GM18858 (cell line): ENCODE results near the gene HOPX.
"Not testable (repeated sequence)": the region's sequence is repeated elsewhere in the genome, so short reads cannot be mapped to it uniquely, and the experiment has no call there.

Experiments used
- ATAC-seq: cut with Tn5 transposase; IDR thresholded peaks from one replicate; pipeline ENCODE4 v1.9.1; 2021; ENCODE audit not compliant: unreplicated experiment

HOPX gene

DNA sequence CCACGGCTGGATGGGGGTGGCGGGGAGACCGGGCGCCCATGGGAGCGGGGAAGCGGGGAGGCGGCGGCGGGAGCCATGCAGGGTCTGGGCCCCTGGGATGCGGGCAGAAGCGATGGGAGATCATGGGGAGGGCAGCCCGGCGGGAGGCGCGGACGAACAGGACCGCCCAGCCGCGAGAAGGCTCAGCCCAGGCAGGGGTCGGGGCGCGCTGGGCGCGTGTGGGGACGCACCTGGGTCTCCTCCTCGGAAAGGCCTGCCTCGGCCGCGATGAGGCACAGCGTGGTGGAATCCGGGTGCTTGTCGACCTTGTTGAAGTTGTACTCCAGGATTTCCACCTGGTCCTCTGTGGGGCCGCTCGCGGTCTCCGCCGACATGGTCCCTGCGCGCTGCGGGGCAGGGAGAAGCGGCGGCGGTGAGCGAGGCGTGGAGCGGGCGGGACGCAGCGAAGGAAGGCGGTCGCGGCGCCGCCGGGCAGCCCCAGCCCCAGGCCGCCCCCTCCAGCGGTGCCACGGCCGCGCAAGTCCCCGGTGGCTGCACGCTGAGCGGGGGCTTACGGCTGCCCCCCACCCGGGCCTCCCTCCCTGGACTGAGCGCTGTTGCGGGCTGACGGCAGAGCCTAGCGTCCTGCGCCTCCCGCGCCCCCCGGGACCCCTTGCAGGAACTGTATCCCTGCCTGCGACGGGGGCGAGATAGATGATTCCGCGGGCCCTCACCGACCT is 25.3 kb downstream of the HOPX start:
- ATAC-seq = no peak

- no peak for ATAC-seq
These were observed 25.9 kb downstream of the HOPX start for GRCh38 chr4:56655209-56655626.

GRCh38 chr4:56654238-56654632 is 26.9 kb downstream of the HOPX start:
- no peak for ATAC-seq

DNA sequence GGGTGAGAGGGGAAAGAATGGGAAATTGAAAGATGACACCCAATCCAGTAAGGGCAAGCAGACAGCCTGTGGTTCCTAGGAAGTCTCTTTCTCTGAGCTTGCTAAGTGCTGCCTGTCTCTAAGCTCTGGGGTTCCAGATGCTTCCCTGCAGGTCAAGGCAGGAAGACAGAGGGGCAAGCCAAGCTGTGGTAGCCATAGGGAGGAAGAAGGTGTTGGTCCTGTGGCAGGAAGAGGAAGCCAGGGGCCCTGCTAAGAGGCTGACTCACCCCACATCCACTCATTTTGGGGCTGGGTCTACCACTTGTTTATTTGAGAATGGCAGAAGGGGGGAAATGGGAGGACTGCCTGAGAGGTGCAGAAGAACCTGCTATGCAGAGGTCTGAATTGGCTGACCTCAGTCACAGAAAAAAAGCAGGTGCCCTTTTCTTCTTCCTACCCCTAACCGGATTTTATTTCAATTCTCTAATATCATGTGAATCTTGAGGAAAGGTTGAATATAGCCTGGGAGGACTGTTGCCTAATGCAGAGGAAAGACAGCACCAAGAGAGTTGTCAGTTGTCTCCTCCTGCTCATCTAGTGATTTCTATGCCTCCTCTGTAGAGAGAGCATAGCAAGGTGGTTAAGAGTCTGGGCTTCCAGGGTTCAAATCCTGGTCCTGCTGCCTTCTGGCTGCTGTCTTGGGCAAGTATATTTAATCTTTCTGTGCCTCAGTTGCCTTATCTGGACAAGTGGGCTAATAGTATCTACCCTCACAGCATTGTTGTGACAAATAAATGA is 27.4 kb downstream of the HOPX start:
- no peak for ATAC-seq

DNA sequence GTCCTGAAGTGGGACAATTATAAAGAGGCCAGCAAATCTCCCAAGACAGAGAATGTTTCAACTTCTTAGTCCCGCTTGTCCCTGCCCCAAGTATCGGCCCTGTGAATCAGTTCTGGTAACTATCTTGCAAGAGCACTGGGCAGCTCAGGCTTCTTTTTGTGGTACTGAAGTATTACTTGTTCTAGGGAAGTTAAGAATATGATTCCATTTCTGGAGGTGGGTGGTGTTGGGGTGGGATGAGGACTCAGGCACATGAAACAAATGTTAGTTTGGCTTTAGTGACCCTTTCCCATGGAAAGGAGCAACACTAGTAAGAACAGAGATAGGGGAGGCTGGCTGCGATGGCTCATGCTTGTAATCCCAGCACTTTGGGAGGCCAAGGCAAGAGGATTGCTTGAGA is 28.9 kb downstream of the HOPX start:
- no peak for ATAC-seq

GRCh38 chr4:56651056-56651350 is 30.1 kb downstream of the HOPX start:
- ATAC-seq = no peak

DNA sequence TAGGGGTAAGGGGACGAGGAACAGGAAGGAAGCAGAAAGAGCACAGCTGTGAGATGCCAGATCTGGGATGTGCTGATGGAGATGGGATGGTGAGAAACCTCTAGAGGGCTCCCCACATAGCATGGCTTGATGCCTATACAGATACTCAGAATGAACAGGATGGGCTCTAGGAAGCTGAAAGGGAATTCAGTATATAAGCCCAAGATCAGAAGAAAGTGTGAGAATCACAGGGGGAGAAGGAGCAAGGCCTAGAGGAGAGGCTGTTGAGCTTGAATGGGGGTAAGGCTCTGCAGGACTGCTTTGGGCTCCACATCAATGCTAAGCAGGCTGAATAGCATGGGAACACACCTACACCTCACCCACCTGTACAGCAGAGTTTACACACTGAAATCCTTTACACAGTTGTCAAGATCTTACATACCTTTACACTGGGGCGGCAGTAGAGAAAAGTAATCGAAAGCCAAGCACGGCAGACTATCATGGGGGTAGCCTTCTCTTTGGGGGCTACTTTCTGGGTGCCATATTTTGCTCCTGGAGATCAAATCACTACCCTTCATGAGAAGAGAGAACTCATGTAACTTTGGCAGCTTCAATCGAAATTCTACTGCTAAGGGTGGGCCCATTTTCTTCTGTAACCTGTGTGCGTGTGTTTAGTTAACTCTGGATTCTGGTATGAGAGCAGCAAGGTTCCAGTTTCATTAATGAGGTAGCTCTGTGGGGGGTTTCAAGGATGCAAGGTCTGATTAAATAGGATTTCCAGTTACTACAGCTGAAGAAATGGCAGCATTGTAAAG is 30.6 kb downstream of the HOPX start:
- no peak for ATAC-seq

DNA sequence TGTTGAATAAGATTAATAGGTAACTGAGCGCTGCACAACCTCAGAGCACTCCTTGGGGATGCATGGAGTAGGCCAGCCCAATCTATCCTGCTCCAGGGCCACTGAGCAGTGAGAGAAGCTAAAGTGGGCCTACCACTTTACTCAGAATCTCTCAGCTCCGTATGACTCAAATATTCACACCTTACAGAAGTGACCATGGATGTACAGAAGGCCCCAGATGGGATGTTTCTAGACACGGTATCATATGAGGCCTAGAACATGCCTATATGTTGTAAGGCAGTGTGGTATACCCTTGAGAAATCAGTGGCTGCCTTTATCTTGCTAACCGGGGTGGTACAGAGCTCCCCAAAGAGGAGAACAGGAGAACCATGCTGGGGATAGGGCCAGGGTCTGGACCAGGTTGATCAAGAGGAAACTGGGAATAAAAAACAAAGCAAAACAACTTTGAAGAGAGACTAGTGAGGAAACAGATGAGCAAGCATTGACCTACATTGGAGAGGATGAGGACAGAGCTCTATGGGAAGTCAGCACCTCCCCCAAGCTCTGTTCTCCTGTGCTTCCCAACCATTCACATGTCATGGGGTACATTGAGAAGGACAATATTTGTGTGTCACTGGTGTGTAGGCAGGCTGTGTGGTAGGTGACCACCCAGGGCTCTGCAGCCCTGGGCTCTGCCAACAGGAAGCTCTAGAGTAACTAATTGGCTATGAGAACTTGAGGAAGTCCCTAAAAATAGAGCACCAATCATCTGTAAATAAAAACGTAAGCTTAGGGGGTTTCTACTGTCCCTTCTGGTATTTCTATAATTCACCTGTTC is 31.4 kb downstream of the HOPX start:
- ATAC-seq = no peak

DNA sequence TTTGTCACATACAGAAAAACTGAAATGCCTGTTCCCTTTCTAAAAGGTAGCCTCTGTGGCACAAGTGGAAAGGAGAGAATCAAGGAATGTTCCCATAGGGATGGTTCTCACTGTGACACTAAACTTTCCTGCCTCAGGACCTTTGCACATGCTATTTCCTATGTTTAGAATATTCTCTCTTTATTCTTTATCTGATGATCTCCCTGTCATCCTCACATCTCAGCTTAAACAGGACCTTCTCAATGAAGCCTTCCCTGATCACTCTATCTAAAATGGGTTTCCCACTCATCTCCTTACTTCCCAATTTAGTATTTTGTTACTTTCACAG is 32.3 kb downstream of the HOPX start:
- no peak for ATAC-seq

- no peak for ATAC-seq
These were observed 32.9 kb downstream of the HOPX start for GRCh38 chr4:56648021-56648823.

DNA sequence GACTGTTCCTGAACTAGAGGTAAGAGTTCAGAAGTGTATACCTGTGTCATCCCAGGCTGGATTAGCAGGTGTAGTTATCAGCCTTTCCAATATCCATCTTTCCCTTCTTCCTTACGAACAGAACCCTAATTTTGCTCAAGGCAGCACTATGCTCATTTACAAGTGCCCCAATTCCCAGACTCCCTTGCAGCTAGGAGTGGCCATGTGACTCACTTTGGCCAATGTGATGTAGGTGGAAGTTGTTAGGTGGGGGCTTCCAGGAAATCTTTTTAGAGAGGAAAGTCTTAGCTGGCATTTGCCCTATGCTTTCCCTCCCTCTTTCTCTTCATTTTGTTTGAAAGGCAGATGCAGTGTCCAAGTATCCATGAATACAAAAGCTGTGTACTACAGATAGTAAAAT is 34.8 kb downstream of the HOPX start:
- no peak for ATAC-seq

- ATAC-seq = no peak
These were observed 37.5 kb downstream of the HOPX start for GRCh38 chr4:56643596-56643995.

GRCh38 chr4:56641494-56642051 is 39.5 kb downstream of the HOPX start:
- ATAC-seq = no peak

DNA sequence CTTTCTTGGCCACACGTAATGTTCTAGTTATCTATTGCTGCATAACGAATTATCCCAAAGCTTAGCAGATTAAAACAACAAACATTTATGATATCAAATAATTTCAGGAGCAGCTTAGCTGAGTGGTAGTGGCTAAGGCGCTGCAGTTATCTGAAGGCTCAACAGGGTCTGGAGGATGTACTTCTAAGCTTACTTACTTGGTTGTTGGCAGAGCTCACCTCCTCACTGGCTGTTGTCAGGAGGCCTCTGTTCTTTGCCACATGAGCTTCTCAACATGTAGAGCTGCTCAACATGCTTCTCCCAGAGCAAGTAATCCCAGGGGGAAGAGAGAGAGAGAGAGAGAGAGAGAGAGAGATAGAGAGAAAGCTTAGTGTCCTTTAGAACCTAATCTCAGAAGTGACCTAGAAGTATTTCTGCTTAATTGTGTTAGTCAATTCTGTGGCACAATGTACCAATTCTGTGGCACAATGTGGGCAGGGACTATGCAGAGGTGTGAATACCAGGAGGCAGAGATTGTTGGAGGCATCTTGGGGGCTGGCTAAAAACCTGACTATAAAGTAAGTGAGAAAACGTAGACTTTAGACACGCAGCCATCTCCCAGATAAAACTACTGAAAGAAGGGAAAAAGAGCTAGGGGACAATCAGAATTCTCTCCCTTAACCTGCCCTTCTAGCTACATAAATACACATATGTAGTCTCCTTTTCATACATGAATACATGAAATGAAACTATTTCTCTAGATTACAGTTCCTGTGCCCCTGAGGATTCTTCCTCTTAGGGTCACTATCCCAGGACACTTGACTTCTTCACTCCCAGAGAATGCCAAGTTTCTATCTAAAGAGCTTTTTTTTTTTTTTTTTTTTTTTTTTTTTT is 40.2 kb downstream of the HOPX start:
- no peak for ATAC-seq

DNA sequence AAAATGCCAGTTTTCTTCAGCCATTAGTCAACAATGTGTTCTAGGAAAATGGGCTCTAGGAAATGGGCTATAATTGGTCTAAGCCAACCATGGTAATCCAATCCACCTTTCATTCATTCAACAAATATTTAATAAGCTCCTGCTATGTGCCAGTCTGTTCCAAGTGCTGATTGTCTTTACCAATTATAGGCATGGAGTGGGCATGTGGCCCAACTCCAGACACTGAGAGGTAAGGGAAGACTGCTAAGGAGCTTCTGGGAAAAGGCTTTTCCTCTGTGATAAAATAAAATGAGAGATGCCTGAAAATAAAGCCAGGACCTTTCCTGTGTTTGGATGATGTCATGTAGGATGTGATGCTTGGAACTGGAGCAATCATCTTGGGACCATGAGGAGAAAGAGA is 43.3 kb downstream of the HOPX start:
- no peak for ATAC-seq

GRCh38 chr4:56637154-56637553 is 43.9 kb downstream of the HOPX start:
- ATAC-seq = no peak

GRCh38 chr4:56634954-56635353 is 46.1 kb downstream of the HOPX start:
- ATAC-seq = not testable (repeated sequence)

GRCh38 chr4:56633486-56633885 is 47.6 kb downstream of the HOPX start:
- ATAC-seq = no peak
